HG03025 (cell line): ENCODE measurements around the gene VPS35.
A peak's percentile ranks its signal among the peaks of the same experiment; 100 is the strongest.
"Not testable (repeated sequence)": the region's sequence is repeated elsewhere in the genome, so short reads cannot be mapped to it uniquely, and the experiment has no call there.

Experiments
- ATAC-seq: cut with Tn5 transposase; IDR thresholded peaks from one replicate; pipeline ENCODE4 v1.9.1; 2021; ENCODE audit warnings: mild to moderate bottlenecking, moderate library complexity; ENCODE audit not compliant: unreplicated experiment, low FRiP score

Gene VPS35

DNA sequence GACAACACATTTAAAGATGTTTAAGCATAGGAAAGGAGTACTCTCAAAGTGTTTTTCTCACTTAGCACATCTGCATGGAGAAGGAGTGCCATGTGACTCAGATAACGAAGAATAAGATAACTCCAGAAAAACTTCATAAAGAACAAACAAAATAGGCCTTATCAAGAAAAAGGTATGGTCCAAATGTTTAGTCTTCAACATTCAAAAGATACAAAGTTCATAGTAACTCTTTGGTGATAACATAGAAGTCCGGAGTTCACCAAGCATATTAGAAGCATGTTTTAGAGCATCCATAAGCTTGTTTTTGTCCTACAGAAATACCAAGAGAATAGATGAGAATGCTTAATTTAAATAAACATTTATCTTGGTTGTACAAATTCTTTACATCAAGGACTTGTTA, 7.1 kb downstream of the VPS35 start:
- ATAC-seq: not testable (repeated sequence)

- ATAC-seq: not testable (repeated sequence)
Observed at GRCh38 chr16:46677943-46678342, 11.0 kb downstream of the VPS35 start.

DNA sequence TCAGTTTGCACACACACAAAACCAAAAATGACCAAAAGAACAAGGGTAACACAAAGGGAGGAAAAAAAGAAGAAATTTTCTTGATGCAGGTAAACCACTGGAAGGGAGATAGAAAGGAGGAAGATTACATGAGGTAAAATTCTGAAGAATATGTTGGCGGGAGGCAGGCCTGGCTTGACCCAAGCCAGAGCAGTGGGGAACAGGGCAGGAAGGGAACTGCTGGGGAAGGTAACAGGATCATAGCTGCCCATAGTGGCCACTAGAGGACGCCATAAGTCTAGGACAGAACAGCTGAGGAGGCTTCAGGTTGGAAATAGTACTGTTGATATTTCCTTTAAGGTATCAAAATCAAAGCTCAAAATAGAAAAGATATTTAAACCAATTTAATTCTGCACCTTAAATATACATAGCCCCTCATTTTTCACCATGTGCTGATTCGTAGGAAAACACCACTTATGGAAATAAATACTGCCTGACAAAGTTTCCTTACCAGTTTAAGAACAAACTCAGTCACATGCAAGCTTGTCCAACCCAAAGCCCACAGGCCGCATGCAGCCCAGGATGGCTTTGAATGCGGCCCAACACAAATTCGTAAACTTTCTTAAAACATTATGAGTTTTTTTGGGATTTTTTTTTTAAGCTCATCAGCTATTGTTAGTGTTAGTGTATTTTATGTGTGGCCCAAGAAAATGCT, 15.5 kb downstream of the VPS35 start:
- ATAC-seq: no peak

DNA sequence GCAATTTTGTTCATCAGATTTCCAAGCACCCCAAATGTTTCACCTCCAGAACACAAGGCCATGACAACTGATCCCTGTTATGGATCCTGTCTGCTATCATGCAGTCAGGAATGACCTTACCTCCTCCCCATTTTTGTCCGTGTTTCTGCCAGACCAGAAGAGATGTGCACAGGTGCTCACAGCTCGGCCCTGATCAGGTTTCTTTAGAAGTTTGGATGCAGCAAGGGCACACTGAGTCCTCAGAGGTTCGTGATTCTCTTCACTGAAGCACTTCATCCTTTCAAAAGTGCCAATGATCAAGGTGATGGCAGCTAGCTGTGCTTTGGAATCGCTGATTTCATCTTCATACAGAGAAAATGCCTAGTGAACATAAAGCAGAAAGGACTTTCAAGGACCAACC, 26.9 kb downstream of the VPS35 start:
- ATAC-seq: no peak

DNA sequence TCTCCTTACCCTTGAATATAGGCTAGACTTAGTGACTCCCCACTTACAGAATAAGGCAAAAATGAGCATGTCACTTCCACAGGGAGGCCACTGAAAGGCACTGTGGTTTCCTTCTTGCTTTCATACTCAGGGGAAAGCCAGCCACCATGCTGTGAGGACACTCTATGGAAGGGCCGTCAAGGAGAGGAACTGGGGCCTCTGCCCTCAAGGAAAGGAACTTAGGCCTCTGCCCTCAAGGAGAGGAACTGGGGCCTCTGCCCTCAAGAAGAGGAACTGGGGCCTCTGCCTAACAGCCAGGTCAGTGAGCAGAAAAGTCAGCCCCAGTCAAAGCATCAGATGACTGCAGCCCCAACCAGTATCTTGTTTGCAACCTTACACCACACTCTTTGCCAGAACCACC, 30.1 kb downstream of the VPS35 start:
- ATAC-seq: peak; percentile 82

DNA sequence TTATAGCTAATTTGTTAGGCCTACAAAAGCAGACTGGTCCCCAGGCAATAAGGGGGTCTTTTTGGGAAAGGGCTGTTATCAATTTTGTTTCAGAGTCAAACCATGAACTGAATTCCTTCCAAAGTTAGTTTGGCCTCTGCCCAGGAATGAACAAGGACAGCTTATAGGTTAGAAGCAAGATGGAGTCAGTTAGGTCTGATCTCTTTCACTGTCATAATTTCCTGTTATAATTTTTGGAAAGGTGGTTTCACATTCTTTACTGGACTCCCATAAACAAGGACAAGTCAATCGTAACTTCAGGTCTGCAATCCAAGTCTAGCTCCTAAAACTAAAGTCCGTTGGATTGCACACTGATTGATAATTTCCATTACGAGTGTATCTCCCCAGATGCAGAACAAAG, 37.7 kb downstream of the VPS35 start:
- ATAC-seq: no peak

DNA sequence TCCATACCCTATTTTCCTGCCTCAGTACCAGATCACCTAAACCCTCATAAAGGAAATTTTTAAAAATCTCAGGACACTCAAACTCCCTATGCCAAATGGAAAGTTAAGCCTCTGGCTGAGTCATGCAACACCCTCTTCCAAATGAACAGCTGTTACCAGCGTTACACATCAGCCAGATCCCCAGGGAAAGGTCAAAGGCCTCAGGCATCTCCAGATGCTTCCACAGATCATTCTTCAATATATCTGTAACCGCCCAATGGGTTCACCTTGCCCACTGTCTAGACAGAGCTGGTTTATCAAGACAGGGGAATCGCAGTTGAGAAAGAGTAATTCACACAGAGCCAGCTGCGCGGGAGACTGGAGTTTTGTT, 38.7 kb downstream of the VPS35 start:
- ATAC-seq: no peak

- no peak for ATAC-seq
Observed at GRCh38 chr16:46649588-46650253, 39.3 kb downstream of the VPS35 start.

- ATAC-seq: no peak
Observed at GRCh38 chr16:46648656-46649055, 40.3 kb downstream of the VPS35 start.

- no peak for ATAC-seq
Observed at GRCh38 chr16:46638947-46639925, 49.7 kb downstream of the VPS35 start.

- no peak for ATAC-seq
Observed at GRCh38 chr16:46632778-46633733, 55.9 kb downstream of the VPS35 start.

GRCh38 chr16:46629331-46630219, 59.4 kb downstream of the VPS35 start:
- ATAC-seq: no peak

DNA sequence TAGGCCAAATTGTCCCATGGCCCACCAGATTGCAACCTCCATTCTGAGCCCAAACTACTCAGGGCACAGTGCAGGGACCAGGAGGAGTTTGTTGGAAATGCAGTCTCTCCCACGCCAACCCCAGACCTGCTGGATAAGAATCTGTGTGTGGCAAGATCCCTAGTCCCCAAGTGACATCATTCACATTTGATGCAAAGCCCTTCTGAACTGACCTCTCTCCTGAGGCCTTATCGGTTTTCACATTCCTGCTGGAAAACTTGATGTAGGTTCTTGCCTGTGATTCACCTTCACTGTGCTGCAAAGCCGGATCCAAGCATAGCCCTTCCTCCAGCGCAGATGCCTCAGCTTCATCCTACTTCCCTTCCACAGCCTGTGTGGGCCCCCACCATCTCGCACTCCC, 61.2 kb downstream of the VPS35 start:
- ATAC-seq: no peak

DNA sequence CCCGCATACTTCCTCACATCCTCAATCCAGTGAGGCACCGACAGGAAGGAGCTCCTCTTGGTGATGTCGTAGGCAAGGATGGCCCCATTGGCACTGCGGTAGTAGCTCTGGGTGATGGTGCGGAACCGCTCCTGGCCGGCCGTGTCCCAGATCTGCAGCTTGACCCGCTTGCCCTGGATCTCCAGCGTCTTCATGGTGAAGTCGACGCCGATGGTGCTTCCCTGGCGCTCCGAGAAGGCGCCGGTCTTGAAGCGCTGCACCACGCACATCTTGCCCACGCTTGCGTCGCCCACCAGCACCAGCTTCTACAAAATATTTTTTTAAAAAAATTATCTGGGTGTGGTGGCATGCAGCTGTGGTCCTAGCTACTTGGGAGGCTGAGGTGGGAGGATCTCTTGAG, 62.3 kb downstream of the VPS35 start:
- ATAC-seq: not testable (repeated sequence)

DNA sequence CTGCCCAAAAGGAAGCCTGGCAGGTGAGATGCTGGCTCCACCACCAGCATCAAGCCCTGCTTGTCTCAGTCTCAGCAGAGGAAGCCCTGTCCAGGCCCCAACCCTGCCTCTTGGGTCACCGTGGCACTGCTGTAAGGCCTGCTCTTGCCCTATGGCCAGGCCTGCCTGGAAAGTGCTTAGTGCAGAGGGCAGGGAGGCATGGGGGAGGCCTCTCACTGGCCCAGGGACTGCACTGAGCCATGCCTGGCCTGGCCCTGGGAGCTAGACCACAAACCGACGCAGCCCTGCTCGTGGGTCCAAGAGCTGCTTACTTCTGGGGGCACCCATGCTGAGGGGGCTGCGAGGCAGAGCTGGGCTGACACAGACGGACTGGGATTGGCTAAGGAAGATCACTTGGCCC, 64.1 kb downstream of the VPS35 start:
- ATAC-seq: not testable (repeated sequence)

DNA sequence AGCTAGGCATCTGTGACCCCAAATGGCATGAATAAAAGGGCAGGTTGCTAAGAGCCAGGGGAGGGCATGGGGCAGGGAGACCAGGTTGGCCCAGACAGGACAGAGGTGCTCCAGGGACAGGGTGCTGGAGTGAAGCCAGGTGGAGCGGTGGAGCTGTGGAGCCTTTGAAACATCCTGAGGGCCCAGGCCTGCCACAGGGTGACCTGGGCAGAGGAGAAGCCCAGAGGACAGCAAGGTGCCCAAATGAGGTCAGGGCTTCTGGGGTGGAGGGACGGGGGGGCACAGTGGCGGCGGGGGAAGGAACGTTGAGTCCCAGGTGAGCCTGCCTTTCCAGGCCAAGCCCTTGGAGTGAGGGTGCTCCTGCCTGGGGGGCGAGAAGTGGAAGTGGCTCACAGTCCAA, 65.3 kb downstream of the VPS35 start:
- not testable (repeated sequence) for ATAC-seq

DNA sequence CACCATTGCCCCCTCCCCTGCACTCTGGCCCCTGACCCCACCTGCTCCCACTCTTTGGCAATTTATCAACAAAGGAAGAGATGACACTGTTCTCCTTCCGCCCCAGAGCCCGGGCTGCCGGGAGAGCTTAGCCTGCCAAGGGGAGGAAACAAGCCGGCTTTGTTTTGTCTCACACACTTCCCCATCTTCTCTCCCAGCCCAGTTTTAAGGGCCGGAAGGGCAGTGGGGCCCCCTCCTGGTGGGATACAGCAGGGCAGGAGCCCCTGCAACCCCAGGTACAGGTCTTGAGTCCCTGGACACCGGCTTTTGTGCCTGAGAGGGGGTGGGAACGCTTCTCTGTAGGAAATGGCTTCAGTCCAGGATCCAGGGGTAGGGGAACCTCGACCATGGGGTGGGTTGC, 65.7 kb downstream of the VPS35 start:
- not testable (repeated sequence) for ATAC-seq

DNA sequence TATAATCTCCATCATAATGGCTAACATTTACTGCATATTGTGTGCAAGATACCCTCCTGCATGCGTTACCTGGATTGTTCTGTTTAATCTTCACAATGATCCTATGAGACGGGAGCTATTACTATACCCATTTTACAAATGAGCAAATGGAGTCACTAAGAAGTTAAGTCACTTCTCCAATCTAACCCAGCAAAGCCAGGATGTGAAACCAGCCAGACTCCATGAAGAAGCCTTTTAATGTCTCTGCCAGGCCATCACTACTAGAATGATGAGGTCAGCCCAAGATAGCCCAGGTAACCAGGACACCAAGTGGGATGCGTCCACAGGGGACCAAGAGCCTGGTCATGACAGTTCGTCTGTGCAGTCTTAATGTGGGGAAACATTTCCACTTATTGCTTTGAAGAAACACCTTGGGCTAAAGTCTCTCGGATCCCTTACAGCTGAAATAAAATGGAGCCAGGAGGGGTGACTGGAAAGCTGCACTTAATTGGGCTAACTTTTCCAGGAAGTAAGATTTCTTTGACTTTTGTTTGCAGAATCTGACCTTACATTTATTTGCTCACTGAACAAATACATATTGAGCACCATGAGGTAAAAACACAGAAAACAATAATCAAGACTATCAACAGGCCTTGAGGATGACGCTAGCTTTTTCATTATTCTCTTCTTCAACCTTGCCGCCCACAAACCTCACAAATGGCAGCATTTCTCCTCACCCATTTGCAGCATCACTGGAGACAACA, 66.9 kb downstream of the VPS35 start:
- ATAC-seq: no peak
